Measurements from ENCODE around the gene C6orf120.
A peak's percentile ranks its signal among the peaks of the same experiment; 100 is the strongest.

The C6orf120 gene

GRCh38 chr6:169701954-169702839, at the start of gene C6orf120, which contains the start of gene WDR27:
Gene C6orf120 (plus strand): TSS chr6:169702126. CDS start chr6:169702460, 334 bp downstream.
Gene WDR27 (minus strand): TSS chr6:169702029. CDS start chr6:169689005, 13,024 bp downstream.
- DNase-seq: peak; percentile 95

- no peak for DNase-seq
These were observed 49.0 kb upstream of the C6orf120 start for GRCh38 chr6:169652896-169653295.

GRCh38 chr6:169653691-169654090, 48.2 kb upstream of the C6orf120 start:
- DNase-seq: no peak

GRCh38 chr6:169654598-169655391, 47.1 kb upstream of the C6orf120 start:
- DNase-seq: peak; percentile 63

- DNase-seq: no peak
These were observed 45.2 kb upstream of the C6orf120 start for GRCh38 chr6:169656546-169657283.

- no peak for DNase-seq
These were observed 44.7 kb upstream of the C6orf120 start for GRCh38 chr6:169657284-169657610.

- no peak for DNase-seq
These were observed 41.9 kb upstream of the C6orf120 start for GRCh38 chr6:169659820-169660610.

GRCh38 chr6:169660751-169661390, 41.1 kb upstream of the C6orf120 start:
- no peak for DNase-seq

GRCh38 chr6:169661391-169661756, 40.6 kb upstream of the C6orf120 start:
- no peak for DNase-seq

GRCh38 chr6:169663468-169663867, 38.5 kb upstream of the C6orf120 start:
- DNase-seq: no peak

- DNase-seq: no peak
These were observed 37.7 kb upstream of the C6orf120 start for GRCh38 chr6:169664227-169664626.

- peak; percentile 22 for DNase-seq
These were observed 36.6 kb upstream of the C6orf120 start for GRCh38 chr6:169665289-169665688.

- DNase-seq: no peak
These were observed 35.5 kb upstream of the C6orf120 start for GRCh38 chr6:169666441-169666840.

- DNase-seq: no peak
These were observed 34.2 kb upstream of the C6orf120 start for GRCh38 chr6:169667716-169668115.

- no peak for DNase-seq
These were observed 33.6 kb upstream of the C6orf120 start for GRCh38 chr6:169668203-169668847.

- DNase-seq: no peak
These were observed 32.8 kb upstream of the C6orf120 start for GRCh38 chr6:169669147-169669546.

GRCh38 chr6:169669889-169670288, 32.0 kb upstream of the C6orf120 start:
- no peak for DNase-seq

GRCh38 chr6:169671563-169671962, 30.4 kb upstream of the C6orf120 start:
- DNase-seq: no peak

- no peak for DNase-seq
These were observed 26.9 kb upstream of the C6orf120 start for GRCh38 chr6:169675011-169675410.

- no peak for DNase-seq
These were observed 24.8 kb upstream of the C6orf120 start for GRCh38 chr6:169677096-169677495.

GRCh38 chr6:169678342-169678741, 23.6 kb upstream of the C6orf120 start:
- DNase-seq: no peak

All from NCI-H1436 (cell line).